Lower leg skin (tissue), 4 donors: ENCODE results near the gene ADARB1. TPM values are rescaled to one million over a fixed set of nuclear protein-coding genes. Genes with fewer than 3 reads are reported as not detected.
"Not testable (repeated sequence)": the region's sequence is repeated elsewhere in the genome, so short reads cannot be mapped to it uniquely, and the experiment has no call there.

Source experiments
- DNase-seq, 2 donors: peaks; one replicate each; pipeline ENCODE4 v3.0.0-alpha.2; 2019; ENCODE audit warnings: low spot score in 2 of 2
- H3K4me3 ChIP-seq: fragments of 200-600 bp; sonication (generic); 2 replicates; pipeline ENCODE4 v1.5.1; 2017; ENCODE audit warnings: mild to moderate bottlenecking, low read depth; ENCODE audit not compliant: poor library complexity, severe bottlenecking
- CTCF ChIP-seq, 3 donors: fragments of 450-650 bp; IDR thresholded peaks; one replicate each; pipeline ENCODE4 v1.5.1; 2016; ENCODE audit warnings: antibody characterized with exemption in 3 of 3, mild to moderate bottlenecking in 3 of 3, moderate library complexity in 2 of 3
- POLR2A ChIP-seq, 2 donors: fragments of 450-650 bp; IDR thresholded peaks; one replicate each; pipeline ENCODE4 v1.6.1; 2016 to 2017; ENCODE audit warnings: antibody characterized with exemption in 2 of 2, mild to moderate bottlenecking in 1 of 2, moderate library complexity in 1 of 2
- WGBS, 2 donors: methylation state at CpG; one replicate each; pipeline ENCODE4 v1.1.5; 2018; 5-methylcytosine and 5-hydroxymethylcytosine counted together
- intact Hi-C: fragments of 100-400 bp; cut with DNase I; formaldehyde crosslinking; loops from one replicate; pipeline ENCODE4 v1.15.0; 2023; ENCODE audit warnings: low total_unique reads
- total RNA-seq, 4 donors: library from RNA; depleted of rRNA; stranded (reverse); fragments of >200 nt; gene quantifications; one replicate each; pipeline ENCODE4 v1.1.0, GENCODE V29; 2016

The ADARB1 gene
- 10 to 100 TPM; 14.6 to 21.9 (median 16.6) TPM for total RNA-seq

DNA sequence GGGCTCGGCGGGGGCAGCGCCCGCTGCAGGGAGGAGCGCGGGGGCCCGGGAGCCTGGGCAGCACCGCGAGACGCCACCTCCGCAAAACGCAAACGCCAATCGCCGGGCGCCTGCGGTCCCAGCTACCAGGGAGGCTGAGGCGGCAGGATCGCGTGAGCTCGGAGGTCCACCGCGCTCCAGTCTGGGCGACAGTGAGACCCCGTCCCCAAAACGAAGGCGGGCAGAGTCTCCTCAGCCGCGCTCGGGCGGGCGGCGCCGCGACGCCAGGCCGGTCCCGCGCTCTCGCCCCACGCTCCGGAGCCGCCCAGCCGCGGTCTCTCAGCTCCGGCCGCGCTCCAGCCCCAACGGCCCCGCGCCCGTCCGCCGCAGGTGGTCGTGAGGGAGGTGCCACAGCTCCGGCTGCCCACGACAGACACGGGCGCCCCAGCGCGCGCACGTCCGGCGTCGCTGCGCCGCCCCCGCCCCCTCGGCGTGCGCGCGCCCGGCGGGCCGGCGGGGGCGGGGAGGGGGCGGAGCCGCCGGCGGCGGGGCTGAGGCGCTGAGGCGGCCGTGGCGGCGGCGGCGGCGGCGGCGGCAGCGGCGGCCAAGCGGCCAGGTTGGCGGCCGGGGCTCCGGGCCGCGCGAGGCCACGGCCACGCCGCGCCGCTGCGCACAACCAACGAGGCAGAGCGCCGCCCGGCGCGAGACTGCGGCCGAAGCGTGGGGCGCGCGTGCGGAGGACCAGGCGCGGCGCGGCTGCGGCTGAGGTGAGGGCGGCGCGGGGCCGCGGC lies at the start of gene ADARB1:
Gene ADARB1 (plus strand): TSS at position 533 of the 770 bp plus-strand sequence. CDS start 97,077 bp downstream, outside the sequence.
- peak within 1 kb of the TSS; percentile 90 for H3K4me3 ChIP-seq
- intact Hi-C loops = loop anchor here (10.0 kb wide), 1 partner anchor 51 kb away; no protein-coding TSS in a partner anchor
- WGBS, 2 donors = 0 to 1% methylated on average over 10 to 24 of the region's 132 CpGs
- TF ChIP-seq POLR2A (IDR thresholded peaks at IDR 0.05) = no peak
- no peak for TF ChIP-seq CTCF (IDR thresholded peaks at IDR 0.05)
- peak in 1 of 2 donors; percentile 88 for DNase-seq

DNA sequence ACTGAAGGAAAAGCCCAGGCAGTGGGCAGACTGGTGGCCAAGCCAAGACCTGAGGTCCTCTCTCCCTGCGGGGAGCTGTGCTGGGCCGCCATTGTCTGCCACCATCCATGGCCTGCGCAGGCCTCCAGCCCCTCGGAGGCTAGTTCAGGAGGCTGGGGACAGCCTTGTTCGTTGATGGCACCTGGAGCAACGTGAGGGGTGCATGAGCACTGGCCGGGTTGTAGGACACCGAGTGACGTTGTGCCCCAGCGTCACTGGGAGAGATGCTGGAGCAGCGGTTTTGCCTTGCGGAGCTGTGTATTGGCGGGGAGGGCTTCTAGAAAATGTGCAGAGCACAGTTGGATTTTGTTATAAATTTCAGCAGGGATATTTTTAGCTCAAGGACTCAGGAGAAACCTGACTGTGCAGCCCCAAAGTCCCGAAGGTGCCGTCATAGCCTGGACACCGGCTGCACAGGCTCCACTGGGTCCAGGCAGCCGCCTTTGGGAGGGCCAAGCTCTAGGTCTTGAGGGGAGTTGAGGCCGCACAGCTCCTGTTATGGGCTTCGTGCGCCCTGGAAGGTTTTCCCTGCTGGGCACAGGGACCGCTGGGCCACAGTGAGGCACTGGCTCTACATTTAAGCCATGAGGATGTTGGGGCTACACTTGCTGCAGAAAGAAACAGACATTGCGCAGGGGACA lies 48.2 kb upstream of the ADARB1 start:
- DNase-seq = peak in 1 of 2 donors; percentile 72
- H3K4me3 ChIP-seq = no peak overlapping the region
- intact Hi-C loops = no loop called here
- TF ChIP-seq CTCF (IDR thresholded peaks at IDR 0.05) (no peak), POLR2A (IDR thresholded peaks at IDR 0.05) (no peak)
- WGBS, 2 donors = 94 to 96% methylated on average over 22 of the region's 22 CpGs

DNA sequence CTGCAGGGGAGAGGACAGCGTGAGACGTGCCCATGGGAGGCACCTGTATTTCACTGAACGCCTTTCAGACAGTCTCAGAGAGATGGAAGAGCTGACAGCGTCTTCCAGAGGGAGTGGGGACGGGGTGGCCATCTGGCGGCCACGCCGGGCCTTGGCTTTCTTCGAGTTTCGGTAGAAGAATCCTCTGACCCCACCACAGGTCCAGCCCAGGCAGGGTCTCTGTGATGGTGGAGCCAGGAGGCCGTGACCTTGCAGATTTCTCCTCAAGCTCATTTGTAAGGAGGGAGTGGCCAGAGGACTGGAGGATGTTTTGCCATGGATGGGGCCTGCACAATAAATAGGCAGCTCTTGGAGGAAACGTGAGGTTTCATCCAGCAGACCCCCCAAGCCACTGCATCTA lies 47.6 kb upstream of the ADARB1 start:
- no peak for TF ChIP-seq POLR2A (IDR thresholded peaks at IDR 0.05)
- no peak for TF ChIP-seq CTCF (IDR thresholded peaks at IDR 0.05)
- WGBS, 2 donors = 94 to 95% methylated on average over 12 of the region's 12 CpGs

GRCh38 chr21:45027241-45028196 lies 46.9 kb upstream of the ADARB1 start:
- DNase-seq = peak in 1 of 2 donors; percentile 78

More for the DNA sequence above, 47.6 kb upstream of the ADARB1 start:
- DNase-seq = no peak
- H3K4me3 ChIP-seq = no peak overlapping the region
- intact Hi-C loops = no loop called here

DNA sequence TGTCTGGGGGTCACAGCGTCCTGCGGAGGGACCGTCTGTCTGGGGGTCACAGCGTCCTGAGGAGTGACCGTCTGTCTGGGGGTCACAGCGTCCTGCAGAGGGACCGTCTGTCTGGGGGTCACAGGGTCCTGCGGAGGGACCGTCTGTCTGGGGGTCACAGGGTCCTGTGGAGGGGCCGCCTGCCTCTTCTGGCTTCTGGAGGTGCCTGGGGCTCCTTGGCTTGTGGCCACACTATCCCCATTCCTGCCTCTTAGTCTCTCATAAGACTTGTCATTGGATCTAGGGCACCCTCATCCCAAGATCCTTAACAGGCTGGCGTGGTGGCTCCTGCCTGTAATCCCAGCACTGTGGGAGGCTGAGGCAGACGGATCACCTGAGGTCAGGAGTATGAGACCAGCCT lies 45.7 kb upstream of the ADARB1 start:
- intact Hi-C loops, H3K4me3 ChIP-seq: not testable (repeated sequence)
- 96 to 99% methylated on average over 9 to 12 of the region's 12 CpGs for WGBS, 2 donors
- peak in 1 of 2 donors; percentile 65 for DNase-seq

More at GRCh38 chr21:45027241-45028196, 46.9 kb upstream of the ADARB1 start:
- 85 to 94% methylated on average over 17 to 19 of the region's 21 CpGs for WGBS, 2 donors
- intact Hi-C loops = no loop called here
- H3K4me3 ChIP-seq = no peak overlapping the region
- no peak for TF ChIP-seq POLR2A (IDR thresholded peaks at IDR 0.05)
- TF ChIP-seq CTCF (IDR thresholded peaks at IDR 0.05) = no peak
